Tibial artery (tissue), 4 donors: ENCODE measurements around the gene XPO4.

Experiments
- DNase-seq, 2 donors: peaks; one replicate each; pipeline ENCODE4 v3.0.0-alpha.2; 2019
- H3K27ac ChIP-seq, 2 donors: fragments of 200-600 bp; sonication (generic) in 1 of 2; 1 replicate in 1 of 2; 2 replicates in 1 of 2; pipeline ENCODE4 v1.5.1; 2018 to 2019; ENCODE audit warnings: mild to moderate bottlenecking in 1 of 2
- H3K27me3 ChIP-seq, 2 donors: fragments of 200-600 bp; sonication (generic) in 1 of 2; one replicate each; pipeline versions ENCODE4 v1.5.1 to v1.6.0; 2016 to 2019
- H3K36me3 ChIP-seq, 3 donors: fragments of 200-600 bp; sonication (generic) in 2 of 3; one replicate each; pipeline ENCODE4 v1.5.1; 2016 to 2019; ENCODE audit warnings: mild to moderate bottlenecking in 2 of 3
- H3K4me1 ChIP-seq, 4 donors: fragments of 200-600 bp; sonication (generic) in 2 of 4; 1 replicate in 3 of 4; 2 replicates in 1 of 4; pipeline ENCODE4 v1.5.1; 2016 to 2019
- H3K4me3 ChIP-seq, 2 donors: fragments of 200-600 bp; sonication (generic) in 1 of 2; 1 replicate in 1 of 2; 2 replicates in 1 of 2; pipeline ENCODE4 v1.5.1; 2018 to 2019; ENCODE audit warnings: mild to moderate bottlenecking in 2 of 2
- H3K9me3 ChIP-seq, 3 donors: fragments of 200-600 bp; sonication (generic) in 1 of 3; one replicate each; pipeline ENCODE4 v1.5.1; 2016 to 2019
- CTCF ChIP-seq, 2 experiments: fragments of 200-600 bp in 1 of 2; fragments of 450-650 bp in 1 of 2; IDR thresholded peaks; one replicate each; pipeline ENCODE4 v1.5.1; 2017 to 2019; ENCODE audit warnings: antibody characterized with exemption in 2 of 2, mild to moderate bottlenecking in 1 of 2, moderate library complexity in 1 of 2
- intact Hi-C: fragments of 100-400 bp; cut with DNase I; formaldehyde crosslinking; loops from one replicate; pipeline ENCODE4 v1.15.0; 2023; ENCODE audit warnings: low total_unique reads

The XPO4 gene

DNA sequence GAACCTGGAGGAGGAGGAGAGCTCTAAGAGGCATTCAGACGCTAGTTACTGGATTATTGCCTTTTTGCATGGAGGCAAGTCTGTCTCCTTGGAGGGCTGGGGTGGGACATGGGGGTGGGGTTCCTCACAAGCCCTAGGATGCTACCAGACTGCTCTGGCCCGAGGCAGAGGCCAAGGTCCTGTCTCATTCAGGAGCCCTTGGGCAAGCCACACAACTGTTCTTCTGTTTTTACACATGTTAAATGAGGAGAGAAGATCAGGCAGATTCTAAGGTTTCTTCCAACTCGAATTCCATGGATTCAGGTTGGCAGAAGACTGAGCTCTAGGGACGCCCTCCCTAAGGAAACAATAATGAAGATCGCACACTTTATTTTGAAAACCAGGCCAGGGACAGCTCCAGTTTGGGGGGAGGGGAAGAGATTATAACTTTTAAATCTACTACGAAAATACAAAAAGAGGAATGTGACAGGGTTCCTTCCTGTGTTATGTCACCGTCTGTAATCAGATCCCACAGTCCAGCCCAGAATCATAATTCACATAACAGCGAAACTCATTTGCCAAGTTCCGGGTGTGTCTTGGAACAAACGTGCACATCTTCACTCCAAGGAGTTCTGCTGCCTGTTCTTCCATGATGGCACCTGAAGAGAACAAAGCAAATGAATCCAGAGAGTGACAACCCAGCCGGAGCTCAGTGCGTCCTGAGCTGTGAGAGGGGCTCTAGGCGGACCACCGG is 173.8 kb downstream of the XPO4 start:
- intact Hi-C loops: no loop called here
- Histone ChIP-seq H3K4me1 (no peaks in the 10 kb centered on the region), H3K36me3 (peaks cover 0 to 29% (median 7%) of the 10 kb centered on the region in 3 donors), H3K27ac (no peak overlapping the region), H3K27me3 (no peaks in the 10 kb centered on the region), H3K4me3 (no peak overlapping the region), H3K9me3 (no peaks in the 10 kb centered on the region)
- no peak for DNase-seq
- no peak for TF ChIP-seq CTCF (IDR thresholded peaks at IDR 0.05)

GRCh38 chr13:20727856-20728255 is 174.7 kb downstream of the XPO4 start:
- H3K27ac ChIP-seq: no peak overlapping the region
- TF ChIP-seq CTCF (IDR thresholded peaks at IDR 0.05): no peak
- no peaks in the 10 kb centered on the region for H3K9me3 ChIP-seq
- intact Hi-C loops: no loop called here
- H3K27me3 ChIP-seq: no peaks in the 10 kb centered on the region
- DNase-seq: no peak
- no peaks in the 10 kb centered on the region for H3K4me1 ChIP-seq
- peaks cover 0 to 29% (median 7%) of the 10 kb centered on the region in 3 donors for H3K36me3 ChIP-seq
- H3K4me3 ChIP-seq: no peak overlapping the region
